HepG2 (cell line): ENCODE measurements around the gene PYGB. TPM values are rescaled to one million over a fixed set of nuclear protein-coding genes. Genes with fewer than 3 reads are reported as not detected.

ENCODE experiments used
- ARID5B ChIP-seq: IDR thresholded peaks from 2 replicates; pipeline ENCODE4 v1.4.0; 2020; ENCODE audit warnings: mild to moderate bottlenecking, missing genetic modification reagents
- BRD4 ChIP-seq: sonication (generic); formaldehyde crosslinking; IDR thresholded peaks from 2 replicates; pipeline ENCODE4 v1.4.0; 2020; ENCODE audit warnings: missing genetic modification reagents
- DDIT3 ChIP-seq: sonication (generic); formaldehyde crosslinking; IDR thresholded peaks from 2 replicates; pipeline ENCODE4 v1.4.0; 2020; ENCODE audit warnings: mild to moderate bottlenecking, missing genetic modification reagents
- KLF6 ChIP-seq: IDR thresholded peaks from 2 replicates; pipeline ENCODE4 v1.8.0; 2016; ENCODE audit warnings: missing biosample characterization, missing genetic modification reagents
- MAFF ChIP-seq: IDR thresholded peaks from 2 replicates; pipeline ENCODE4 v1.6.1; 2011; ENCODE audit warnings: low read depth, low read length, improper control_type of control experiment
- MTA3 ChIP-seq: sonication (generic); formaldehyde crosslinking; IDR thresholded peaks from 2 replicates; pipeline ENCODE4 v1.4.0; 2020; ENCODE audit warnings: missing genetic modification reagents
- NAIF1 ChIP-seq: sonication (generic); formaldehyde crosslinking; IDR thresholded peaks from 2 replicates; pipeline ENCODE4 v1.5.0; 2020; ENCODE audit warnings: mild to moderate bottlenecking, missing genetic modification reagents, borderline replicate concordance
- NCOA2 ChIP-seq: sonication (generic); formaldehyde crosslinking; IDR thresholded peaks from 2 replicates; pipeline ENCODE4 v1.8.0; 2022; ENCODE audit warnings: inconsistent platforms
- PCBP2 ChIP-seq: fragments of 200-400 bp; formaldehyde crosslinking; optimal IDR thresholded peaks from 2 replicates; pipeline ENCODE3; 2018; ENCODE audit warnings: low read length, low read depth; ENCODE audit not compliant: poor library complexity, severe bottlenecking
- RBM39 ChIP-seq: fragments of 200-400 bp; formaldehyde crosslinking; IDR thresholded peaks from one replicate; pipeline ENCODE4 v1.6.1; 2018; ENCODE audit warnings: antibody characterized with exemption, mild to moderate bottlenecking, low read depth, low read length; ENCODE audit not compliant: poor library complexity, severe bottlenecking
- SALL2 ChIP-seq: sonication (generic); formaldehyde crosslinking; IDR thresholded peaks from 2 replicates; pipeline ENCODE4 v1.8.1; 2023; ENCODE audit warnings: mild to moderate bottlenecking, missing genetic modification reagents, inconsistent platforms
- SRSF1 ChIP-seq: fragments of 200-400 bp; formaldehyde crosslinking; optimal IDR thresholded peaks from 2 replicates; pipeline ENCODE3; 2017; ENCODE audit warnings: mild to moderate bottlenecking, low read depth, low read length, moderate library complexity
- TFDP1 ChIP-seq: IDR thresholded peaks from 2 replicates; pipeline ENCODE4 v1.6.1; 2016; ENCODE audit warnings: missing compliant biosample characterization, missing genetic modification reagents, borderline replicate concordance
- ZBTB1 ChIP-seq: sonication (generic); formaldehyde crosslinking; IDR thresholded peaks from 2 replicates; pipeline ENCODE4 v1.4.0; 2020; ENCODE audit warnings: missing genetic modification reagents, borderline replicate concordance
- ZBTB8A ChIP-seq: sonication (generic); formaldehyde crosslinking; IDR thresholded peaks from 2 replicates; pipeline ENCODE4 v1.4.0; 2020; ENCODE audit warnings: mild to moderate bottlenecking, low read depth, missing genetic modification reagents, borderline replicate concordance
- ZNF180 ChIP-seq: sonication (generic); formaldehyde crosslinking; IDR thresholded peaks from 2 replicates; pipeline ENCODE4 v1.4.0; 2020; ENCODE audit warnings: low read depth, missing genetic modification reagents, borderline replicate concordance
- ZNF335 ChIP-seq: sonication (generic); formaldehyde crosslinking; IDR thresholded peaks from 2 replicates; pipeline ENCODE4 v1.4.0; 2020; ENCODE audit warnings: missing genetic modification reagents
- ZNF468 ChIP-seq: sonication (generic); formaldehyde crosslinking; IDR thresholded peaks from 2 replicates; pipeline ENCODE4 v1.8.0; 2022; ENCODE audit warnings: mild to moderate bottlenecking, moderate library complexity, missing genetic modification reagents
- ZNF501 ChIP-seq: sonication (generic); formaldehyde crosslinking; IDR thresholded peaks from 2 replicates; pipeline ENCODE4 v1.5.1; 2020; ENCODE audit warnings: mild to moderate bottlenecking, moderate library complexity, missing genetic modification reagents
- ZNF577 ChIP-seq: sonication (generic); formaldehyde crosslinking; IDR thresholded peaks from 2 replicates; pipeline ENCODE4 v1.4.0; 2020; ENCODE audit warnings: mild to moderate bottlenecking, low read depth, missing genetic modification reagents, borderline replicate concordance
- ZNF607 ChIP-seq: sonication (generic); formaldehyde crosslinking; IDR thresholded peaks from 2 replicates; pipeline ENCODE4 v1.5.1; 2020; ENCODE audit warnings: missing genetic modification reagents, mild to moderate bottlenecking, borderline replicate concordance
- ZNF777 ChIP-seq: sonication (generic); formaldehyde crosslinking; IDR thresholded peaks from 2 replicates; pipeline ENCODE4 v1.4.0; 2020; ENCODE audit warnings: missing genetic modification reagents
- ZNF816 ChIP-seq: sonication (generic); formaldehyde crosslinking; IDR thresholded peaks from 2 replicates; pipeline ENCODE4 v1.8.0; 2022; ENCODE audit warnings: missing genetic modification reagents, mild to moderate bottlenecking, borderline replicate concordance
- ZZZ3 ChIP-seq: sonication (generic); formaldehyde crosslinking; IDR thresholded peaks from 2 replicates; pipeline ENCODE4 v1.4.0; 2020; ENCODE audit warnings: missing genetic modification reagents, mild to moderate bottlenecking, borderline replicate concordance
- polyA plus RNA-seq, 8 experiments: library from polyadenylated mRNA; depleted of rRNA in 3 of 8; stranded (reverse) in 7 of 8; unstranded in 1 of 8; fragments of >200 nt; fragmentation: Illumina TruSeq in 4 of 8; extraction: Trizol in 4 of 8; gene quantifications; 2 replicates each; pipeline versions ENCODE4 v1.2.1 to v1.2.3, GENCODE V29; 2011 to 2016; ENCODE audit warnings: low read depth in 4 of 8, missing spikeins in 1 of 8, mixed read lengths in 1 of 8; ENCODE audit not compliant: insufficient read depth in 1 of 8
- total RNA-seq, 5 experiments: library from RNA; depleted of rRNA; stranded (reverse); fragments of >200 nt; fragmentation: Illumina TruSeq; extraction: Trizol; gene quantifications; 2 replicates each; pipeline ENCODE4 v1.2.3, GENCODE V29; 2016; ENCODE audit warnings: low read depth in 1 of 5

The PYGB gene
- total and polyA plus RNA-seq, 2 of the 13 experiments (the other 11 are each of a cell fraction or from before 2014, with no cell fraction given): 24.2 to 86.3 TPM

GRCh38 chr20:25247000-25247517, 826 bp upstream of the PYGB start (continued):
- TF ChIP-seq TFDP1 (CRISPR knock-in tag) (peak; percentile 16; the same call in 1 of the 2 replicates), ZNF180 (CRISPR knock-in tag) (no peak), ZNF468 (CRISPR knock-in tag) (no peak), BRD4 (peak; percentile 5; the same call in 1 of the 2 replicates), ZBTB8A (CRISPR knock-in tag) (no peak), KLF6 (CRISPR knock-in tag) (no peak), ZNF777 (CRISPR knock-in tag) (peak; percentile 97), MAFF (no peak), ZNF335 (no peak; the same call in none of the 2 replicates), RBM39 (peak; percentile 73), DDIT3 (CRISPR knock-in tag) (no peak), ZNF577 (CRISPR knock-in tag) (no peak), ZNF501 (CRISPR knock-in tag) (peak; percentile 83), ZNF816 (CRISPR knock-in tag) (no peak), ZNF607 (CRISPR knock-in tag) (peak; percentile 86), ARID5B (CRISPR knock-in tag) (peak; percentile 42; the same call in 1 of the 2 replicates), PCBP2 (no peak), ZBTB1 (CRISPR knock-in tag) (no peak), MTA3 (no peak), SRSF1 (peak; percentile 60), NCOA2 (CRISPR knock-in tag) (no peak), SALL2 (CRISPR knock-in tag) (0 out of 2 replicates have a peak, but pooled peaks have one; percentile 74), NAIF1 (CRISPR knock-in tag) (0 out of 2 replicates have a peak, but pooled peaks have one; percentile 12), ZZZ3 (CRISPR knock-in tag) (0 out of 2 replicates have a peak, but pooled peaks have one; percentile 59)
